HL-60 (cell line): Measurements from ENCODE around the gene ST7L.

Experiments used
- DNase-seq, 2 experiments: peaks; one replicate each; pipeline ENCODE4 v3.0.0-alpha.2; 2010 to 2020; ENCODE audit warnings: low read depth in 1 of 2, low spot score in 1 of 2
- H3K27ac ChIP-seq: fragments of 250-450 bp; sonication (Bioruptor Pico); replicated peaks from 2 replicates; pipeline ENCODE4 v1.5.1; 2020; ENCODE audit warnings: mild to moderate bottlenecking, moderate library complexity
- H3K27me3 ChIP-seq: fragments of 250-450 bp; sonication (Bioruptor Pico); 2 replicates; pipeline ENCODE4 v1.5.1; 2021; ENCODE audit warnings: mild to moderate bottlenecking, moderate library complexity; ENCODE audit not compliant: insufficient read depth, poor library complexity, severe bottlenecking
- H3K4me3 ChIP-seq: replicated peaks from 2 replicates; pipeline ENCODE4 v1.5.1; 2011; ENCODE audit warnings: mild to moderate bottlenecking, control low read depth, low read length; ENCODE audit not compliant: insufficient read depth
- CTCF ChIP-seq: IDR thresholded peaks from one replicate; pipeline ENCODE4 v1.5.1; 2011; ENCODE audit warnings: low read length, control low read depth, inconsistent platforms; ENCODE audit not compliant: insufficient read depth
- GABPA ChIP-seq: IDR thresholded peaks from 2 replicates; pipeline ENCODE4 v1.6.1; 2012; ENCODE audit warnings: low read depth
- POLR2AphosphoS5 ChIP-seq: IDR thresholded peaks from 2 replicates; pipeline ENCODE4 v1.6.1; 2012; ENCODE audit warnings: low read depth
- REST ChIP-seq: IDR thresholded peaks from 2 replicates; pipeline ENCODE4 v1.6.1; 2012; ENCODE audit warnings: low read depth; ENCODE audit not compliant: insufficient replicate concordance
- SPI1 ChIP-seq: IDR thresholded peaks from 2 replicates; pipeline ENCODE4 v1.6.1; 2012; ENCODE audit warnings: low read depth, mild to moderate bottlenecking, borderline replicate concordance

The ST7L gene

GRCh38 chr1:112581586-112582192, 37.3 kb downstream of the ST7L start:
- H3K27ac ChIP-seq, result no peak overlapping the region

GRCh38 chr1:112579801-112580510, 39.0 kb downstream of the ST7L start:
- Histone ChIP-seq H3K27me3 (no peaks in the 10 kb centered on the region), H3K27ac (no peak overlapping the region), H3K4me3 (no peak overlapping the region)
- TF ChIP-seq POLR2AphosphoS5 (no peak), CTCF (no peak)
- no peak for DNase-seq

More at GRCh38 chr1:112581586-112582192, 37.3 kb downstream of the ST7L start:
- Histone ChIP-seq H3K27me3 (no peaks in the 10 kb centered on the region), H3K4me3 (no peak overlapping the region)
- TF ChIP-seq REST (no peak), POLR2AphosphoS5 (no peak), GABPA (no peak), SPI1 (no peak), CTCF (no peak)
- no peak for DNase-seq

GRCh38 chr1:112576240-112576639, 42.7 kb downstream of the ST7L start:
- no peak overlapping the region for H3K27ac ChIP-seq
- TF ChIP-seq POLR2AphosphoS5 (no peak), GABPA (no peak)
- no peaks in the 10 kb centered on the region for H3K27me3 ChIP-seq

GRCh38 chr1:112575154-112575804, 43.7 kb downstream of the ST7L start:
- no peak overlapping the region for H3K4me3 ChIP-seq
- H3K27ac ChIP-seq, result no peak overlapping the region
- no peaks in the 10 kb centered on the region for H3K27me3 ChIP-seq
- TF ChIP-seq POLR2AphosphoS5, result no peak
- TF ChIP-seq SPI1, result no peak
- TF ChIP-seq REST, result no peak
- no peak for TF ChIP-seq CTCF
- TF ChIP-seq GABPA, result no peak
- no peak for DNase-seq

More at GRCh38 chr1:112576240-112576639, 42.7 kb downstream of the ST7L start:
- no peak for DNase-seq
- no peak overlapping the region for H3K4me3 ChIP-seq
